ELF-1 (cell line): ENCODE data around the gene CEP120.
"Not testable (repeated sequence)": the region's sequence is repeated elsewhere in the genome, so short reads cannot be mapped to it uniquely, and the experiment has no call there.

ENCODE experiments used
- DNase-seq: peaks from one replicate; pipeline ENCODE4 v3.0.0-alpha.2; 2016; ENCODE audit warnings: low read depth, low spot score

CEP120 gene

GRCh38 chr5:123438902-123439301 is 15.7 kb upstream of the CEP120 start:
- DNase-seq = no peak

DNA sequence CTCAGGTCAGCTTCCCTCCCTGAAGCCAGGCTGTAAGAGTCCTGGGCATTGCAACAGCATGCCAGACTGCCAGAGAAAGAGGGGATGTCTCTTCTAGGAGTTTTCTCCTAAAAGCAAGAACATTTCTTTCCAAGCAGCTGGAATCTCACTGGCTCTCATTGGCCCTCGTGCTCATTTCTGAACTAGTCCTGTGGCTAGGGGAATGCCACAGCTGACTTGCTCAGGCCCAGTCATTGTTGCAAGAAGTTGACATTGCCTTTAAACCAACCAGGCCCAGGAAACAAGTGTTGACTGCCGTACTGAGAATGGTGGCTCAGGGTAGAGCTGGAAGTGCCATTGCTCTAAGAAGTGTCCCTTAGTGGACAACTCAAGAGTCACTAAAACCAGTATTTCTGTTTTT is 15.0 kb upstream of the CEP120 start:
- DNase-seq = no peak

- no peak for DNase-seq
These were observed 13.0 kb upstream of the CEP120 start for GRCh38 chr5:123436201-123436600.

DNA sequence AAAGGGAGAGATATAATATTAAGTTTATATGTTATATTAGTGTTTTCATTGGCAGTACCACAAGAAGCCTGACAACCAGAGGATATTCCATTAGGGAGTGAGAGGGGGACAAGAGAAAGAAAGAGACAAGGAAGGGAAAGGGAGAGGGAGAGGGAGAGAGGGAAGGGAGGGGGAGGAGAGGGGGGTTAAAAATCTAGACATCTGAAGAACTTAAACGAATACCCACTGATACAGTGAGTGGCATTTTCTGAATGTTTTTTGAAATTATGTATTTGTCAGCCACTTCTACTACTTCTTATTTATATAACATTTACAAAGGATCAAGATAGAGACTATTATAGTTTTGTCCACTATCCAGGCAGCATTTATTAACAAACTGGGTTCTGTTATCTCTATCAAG is 11.6 kb upstream of the CEP120 start:
- DNase-seq = no peak

GRCh38 chr5:123433596-123433995 is 10.4 kb upstream of the CEP120 start:
- DNase-seq = no peak

GRCh38 chr5:123430441-123430840 is 7.2 kb upstream of the CEP120 start:
- DNase-seq = not testable (repeated sequence)

DNA sequence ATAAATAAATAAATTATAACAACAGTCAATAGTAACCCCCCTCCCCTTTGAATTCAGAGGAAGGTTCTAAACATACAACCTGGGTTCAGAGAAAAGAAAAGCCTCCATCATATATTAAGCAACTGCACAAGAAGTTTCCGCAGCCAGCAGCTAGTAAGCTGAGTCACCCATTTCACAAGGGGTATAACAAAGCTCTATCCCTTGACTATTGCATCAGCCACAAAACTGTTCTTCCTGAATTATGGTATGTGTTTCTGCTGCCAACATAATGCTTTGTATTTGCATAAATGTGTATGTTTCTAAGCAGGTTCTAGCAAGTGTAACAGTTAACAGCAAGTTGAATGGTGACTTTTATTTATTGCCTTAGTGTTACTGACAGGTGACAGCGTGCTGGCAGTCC is 6.8 kb upstream of the CEP120 start:
- no peak for DNase-seq

- no peak for DNase-seq
These were observed 6.2 kb upstream of the CEP120 start for GRCh38 chr5:123429221-123429954.

DNA sequence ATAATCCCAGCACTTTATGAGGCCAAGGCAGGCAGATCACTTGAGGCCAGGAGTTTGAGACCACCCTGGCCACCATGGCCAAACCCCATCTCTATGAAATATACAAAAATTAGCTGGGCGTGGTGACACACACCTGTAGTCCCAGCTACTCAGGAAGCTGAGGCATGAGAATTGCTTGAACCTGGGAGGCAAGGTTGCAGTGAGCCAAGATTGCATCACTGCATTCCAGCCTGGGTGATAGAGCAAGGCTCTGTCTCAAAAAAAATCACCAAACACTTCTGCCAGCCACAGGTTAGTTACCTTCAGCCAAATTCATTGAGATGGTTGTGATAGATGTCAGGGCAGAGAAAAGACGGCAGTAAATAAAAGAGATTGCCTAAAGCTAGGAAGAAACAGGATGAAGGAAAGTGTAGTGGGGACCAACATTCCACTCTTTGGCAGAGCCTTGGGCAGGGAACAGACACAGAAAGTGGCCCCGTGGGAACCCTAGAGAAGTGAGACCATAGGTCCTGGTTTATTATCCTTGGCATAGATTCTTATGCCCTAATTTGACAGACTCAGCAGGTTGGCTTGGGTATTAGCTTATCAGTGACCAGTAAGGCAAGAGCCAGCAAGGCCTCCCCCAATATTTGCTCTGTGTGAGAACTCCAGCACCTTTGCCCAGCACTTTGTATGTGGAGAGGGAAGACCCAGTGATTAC is 5.5 kb upstream of the CEP120 start:
- peak; percentile 12 for DNase-seq

DNA sequence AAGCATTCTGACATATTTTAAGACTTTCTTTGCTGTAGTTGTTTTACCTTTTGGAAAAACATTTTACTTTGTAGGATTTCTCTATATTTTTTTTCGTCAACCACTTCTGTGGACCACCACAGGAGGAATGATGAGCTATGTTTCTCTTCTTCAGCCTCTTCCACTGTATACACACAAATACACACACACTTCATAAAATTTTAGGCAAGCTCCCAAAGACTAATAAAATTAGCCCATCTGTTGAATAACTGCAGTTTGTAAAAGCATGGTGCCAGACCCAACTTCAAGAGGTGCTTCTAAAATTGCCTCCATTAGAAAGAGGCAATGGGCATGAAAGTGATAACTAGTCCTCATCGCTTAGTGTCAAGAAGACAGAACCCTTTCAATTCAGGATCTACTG is 4.1 kb upstream of the CEP120 start:
- no peak for DNase-seq

- no peak for DNase-seq
These were observed 2.2 kb upstream of the CEP120 start for GRCh38 chr5:123425431-123425830.

DNA sequence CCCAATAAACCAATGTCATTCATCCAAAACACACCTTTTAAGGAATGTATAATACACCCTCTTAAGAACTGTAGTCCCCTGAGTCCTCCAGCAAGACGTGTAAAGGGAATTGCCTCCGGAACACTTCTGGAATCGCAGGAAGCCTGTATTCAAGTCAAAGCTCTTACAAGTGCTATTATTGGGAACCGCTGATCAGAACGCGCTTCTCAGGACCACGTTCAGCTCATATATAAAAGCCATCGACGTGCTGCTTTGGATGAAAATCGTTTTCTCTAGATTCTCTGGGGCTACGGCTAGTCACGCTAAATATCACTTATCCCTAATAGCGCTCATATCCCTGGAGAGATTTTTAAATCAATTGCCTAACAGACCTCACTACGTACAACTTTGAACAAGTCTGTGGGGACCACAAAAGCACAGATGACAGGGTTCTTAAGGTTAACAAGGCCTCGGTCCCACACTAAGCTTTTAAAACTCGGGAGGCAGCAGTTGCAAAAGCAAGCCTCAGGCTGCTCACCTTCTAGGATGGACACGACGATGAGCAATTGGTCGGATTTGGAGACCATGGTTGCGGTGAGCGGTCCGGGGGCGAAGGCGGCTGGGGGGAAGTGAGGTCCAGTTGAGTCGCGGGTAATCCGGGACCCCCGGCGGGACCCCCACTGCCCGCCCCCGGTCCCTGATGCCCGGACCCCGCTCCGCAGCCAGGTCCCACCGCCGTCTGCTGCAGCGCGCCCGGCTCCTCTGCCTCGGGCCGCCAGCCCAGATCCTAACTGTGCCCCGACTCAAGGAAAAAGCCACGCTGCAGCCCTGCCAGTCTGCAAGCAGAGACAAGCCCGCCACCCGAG is 548 bp downstream of the CEP120 start:
- peak; percentile 17 for DNase-seq

- no peak for DNase-seq
These were observed 1.4 kb downstream of the CEP120 start for GRCh38 chr5:123421773-123422172.

DNA sequence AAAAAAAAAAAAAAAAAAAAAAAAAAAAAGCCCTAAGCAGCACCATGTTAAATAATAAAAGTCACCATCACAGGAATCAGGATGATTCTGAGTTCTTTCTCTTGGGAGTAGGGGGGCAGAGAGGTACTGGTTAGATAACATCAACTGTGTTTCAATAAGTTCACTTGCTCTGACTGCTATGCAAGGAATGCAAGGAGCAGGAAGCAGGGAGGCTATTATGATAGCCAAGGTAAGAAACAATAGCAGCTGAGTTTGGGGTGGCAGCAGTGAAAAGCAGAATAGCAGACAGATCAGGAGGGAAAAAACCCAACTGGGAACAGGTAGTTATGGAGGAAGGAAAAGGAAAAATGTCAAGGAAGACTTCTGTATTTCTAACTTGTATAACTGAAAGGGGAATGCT is 8.2 kb downstream of the CEP120 start:
- DNase-seq = no peak

DNA sequence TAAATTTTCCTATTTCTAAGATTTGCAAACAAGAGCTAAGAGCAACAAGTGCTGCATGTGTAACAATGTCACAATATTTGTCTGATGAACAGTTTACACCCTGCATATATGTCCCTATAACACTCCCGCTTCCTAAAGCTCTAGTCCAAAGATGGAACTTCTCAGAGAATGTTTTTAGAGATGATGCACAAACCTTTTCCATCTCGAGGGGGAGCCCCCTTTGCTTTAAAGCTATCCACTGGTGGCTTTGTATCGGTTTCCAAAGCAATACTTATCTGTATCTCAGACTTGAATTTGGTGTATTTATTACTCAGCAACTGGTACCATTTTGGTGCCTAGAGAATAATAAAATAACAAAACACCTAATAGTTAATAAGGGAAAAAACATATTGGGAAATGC is 11.0 kb downstream of the CEP120 start:
- no peak for DNase-seq

DNA sequence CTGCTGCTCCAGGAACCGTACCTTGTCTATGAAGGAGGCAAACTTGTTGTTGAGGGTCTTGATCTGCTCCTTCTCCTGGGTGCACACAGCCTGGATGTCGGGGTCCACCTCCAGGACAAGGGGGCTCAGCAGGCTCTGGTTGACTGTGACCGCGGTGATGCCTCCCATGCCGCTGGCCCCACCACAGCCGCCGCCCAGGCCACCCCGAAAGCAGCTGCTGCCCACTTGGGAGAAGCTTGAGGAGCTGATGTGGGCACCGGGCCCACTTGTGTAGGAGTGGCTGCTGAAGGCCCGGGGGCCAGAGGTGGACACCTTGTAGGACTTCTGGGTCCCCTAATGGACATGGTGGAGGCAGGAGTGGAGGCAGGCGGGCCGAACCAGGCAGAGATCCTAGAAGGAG is 21.2 kb downstream of the CEP120 start:
- DNase-seq = not testable (repeated sequence)

GRCh38 chr5:123401320-123401719 is 21.9 kb downstream of the CEP120 start:
- DNase-seq = no peak

GRCh38 chr5:123400870-123401291 is 22.3 kb downstream of the CEP120 start:
- DNase-seq = not testable (repeated sequence)

GRCh38 chr5:123398058-123398733 is 25.0 kb downstream of the CEP120 start:
- DNase-seq = no peak

DNA sequence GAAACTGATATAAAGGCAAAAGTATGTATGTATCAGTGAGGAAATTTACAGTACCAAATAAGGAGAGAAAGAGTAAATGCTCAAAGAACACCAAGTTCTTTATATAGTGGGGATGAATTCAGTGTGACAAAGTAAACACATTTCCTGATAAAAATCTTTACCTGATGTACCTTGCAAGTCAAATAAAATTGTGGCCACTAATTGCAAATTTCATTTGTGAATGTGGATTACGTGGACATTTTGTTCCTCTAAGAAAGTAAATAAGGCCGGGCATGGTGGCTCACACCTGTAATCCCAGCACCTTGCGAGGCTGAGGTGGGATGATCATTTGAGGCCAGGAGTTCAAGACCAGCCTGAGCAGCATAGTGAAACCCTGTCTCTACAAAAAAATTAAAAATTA is 25.7 kb downstream of the CEP120 start:
- DNase-seq = no peak

GRCh38 chr5:123391009-123391408 is 32.2 kb downstream of the CEP120 start:
- DNase-seq = no peak

DNA sequence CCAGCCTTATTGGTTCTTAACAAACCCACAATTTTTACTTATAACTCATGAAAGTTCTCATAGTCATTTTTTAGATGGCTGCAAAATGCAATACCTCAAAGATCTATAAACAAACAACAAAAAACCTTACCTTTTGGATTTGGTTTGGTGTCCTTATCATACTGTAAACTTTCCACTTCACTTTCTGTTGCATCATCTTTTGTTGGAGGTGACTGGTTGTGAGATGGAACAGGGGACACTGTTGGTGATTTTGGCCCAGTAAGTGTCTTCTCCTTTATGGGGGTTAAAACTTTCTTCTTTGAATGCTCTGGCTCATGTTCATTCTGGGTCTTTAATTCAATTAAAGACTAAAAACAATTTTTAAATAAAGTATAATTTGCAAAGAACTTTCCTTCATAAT is 33.4 kb downstream of the CEP120 start:
- DNase-seq = no peak
